ENCODE measurements around the gene COPB2.

COPB2 gene

GRCh38 chr3:139307601-139308555 lies 81.6 kb downstream of the COPB2 start:
- no peak for DNase-seq (ENCODE audit: low read depth)
